COLO668 (cell line): ENCODE results near the gene LRRC73.
"Not testable (repeated sequence)": the region's sequence is repeated elsewhere in the genome, so short reads cannot be mapped to it uniquely, and the experiment has no call there.

Source experiments
- DNase-seq: peaks from one replicate; lab custom pipeline; 2025; ENCODE audit not compliant: unreplicated experiment; lab: John Stamatoyannopoulos, UW

LRRC73 gene

GRCh38 chr6:43509984-43510826 is at the start of gene LRRC73:
Gene LRRC73 (minus strand): TSS chr6:43510346. CDS start chr6:43509785, 561 bp downstream.
- DNase-seq = peak; percentile 79

- no peak for DNase-seq
Measured at GRCh38 chr6:43559328-43559727, 49.2 kb upstream of the LRRC73 start.

- not testable (repeated sequence) for DNase-seq
Measured at GRCh38 chr6:43557620-43558019, 47.5 kb upstream of the LRRC73 start.

GRCh38 chr6:43547222-43547621 is 37.1 kb upstream of the LRRC73 start:
- no peak for DNase-seq

GRCh38 chr6:43544461-43544860 is 34.3 kb upstream of the LRRC73 start:
- no peak for DNase-seq

- no peak for DNase-seq
Measured at GRCh38 chr6:43541774-43542471, 31.8 kb upstream of the LRRC73 start.

GRCh38 chr6:43540507-43540906 is 30.4 kb upstream of the LRRC73 start:
- no peak for DNase-seq

- DNase-seq = not testable (repeated sequence)
Measured at GRCh38 chr6:43539409-43539808, 29.3 kb upstream of the LRRC73 start.

- DNase-seq = not testable (repeated sequence)
Measured at GRCh38 chr6:43538986-43539385, 28.8 kb upstream of the LRRC73 start.

GRCh38 chr6:43532201-43532600 is 22.1 kb upstream of the LRRC73 start:
- DNase-seq = no peak

GRCh38 chr6:43524483-43524961 is 14.4 kb upstream of the LRRC73 start:
- DNase-seq = no peak

- DNase-seq = no peak
Measured at GRCh38 chr6:43523284-43523683, 13.1 kb upstream of the LRRC73 start.

- no peak for DNase-seq
Measured at GRCh38 chr6:43522547-43523261, 12.6 kb upstream of the LRRC73 start.

GRCh38 chr6:43521836-43522235 is 11.7 kb upstream of the LRRC73 start:
- DNase-seq = no peak

- no peak for DNase-seq
Measured at GRCh38 chr6:43520097-43520496, 10.0 kb upstream of the LRRC73 start.

- DNase-seq = no peak
Measured at GRCh38 chr6:43517505-43518357, 7.6 kb upstream of the LRRC73 start.

GRCh38 chr6:43516697-43517504 is 6.8 kb upstream of the LRRC73 start, which contains the start of the genes POLR1C and YIPF3:
Gene POLR1C (plus strand): TSS chr6:43517089. CDS start chr6:43517110, 21 bp downstream.
Gene YIPF3 (minus strand): TSS chr6:43516926. CDS start chr6:43516807, 119 bp downstream.
- DNase-seq = peak; percentile 95

- no peak for DNase-seq
Measured at GRCh38 chr6:43516367-43516696, 6.2 kb upstream of the LRRC73 start.

- DNase-seq = peak; percentile 43
Measured at GRCh38 chr6:43515808-43516207, 5.7 kb upstream of the LRRC73 start.
